Hepatocyte (in vitro differentiated cells): ENCODE data around the gene ARV1. TPM values are rescaled to one million over a fixed set of nuclear protein-coding genes. Genes with fewer than 3 reads are reported as not detected.

ENCODE experiments used
- DNase-seq: peaks from one replicate; pipeline ENCODE4 v3.0.0-alpha.2; 2016; ENCODE audit warnings: low spot score
- H2AFZ ChIP-seq: fragments of 200-600 bp; sonication (generic); 2 replicates; pipeline ENCODE4 v1.6.0; 2016; ENCODE audit warnings: antibody characterized with exemption, mild to moderate bottlenecking
- H3K27ac ChIP-seq: fragments of 200-600 bp; sonication (generic); 2 replicates; pipeline ENCODE4 v1.5.1; 2016; ENCODE audit warnings: mild to moderate bottlenecking
- H3K27me3 ChIP-seq: fragments of 200-600 bp; sonication (generic); 2 replicates; pipeline ENCODE4 v1.6.1; 2016
- H3K36me3 ChIP-seq: fragments of 200-600 bp; sonication (generic); replicated peaks from 2 replicates; pipeline ENCODE4 v1.5.1; 2016; ENCODE audit warnings: low read depth; ENCODE audit not compliant: insufficient read depth
- H3K4me1 ChIP-seq: fragments of 200-600 bp; sonication (generic); 2 replicates; pipeline ENCODE4 v1.5.1; 2016; ENCODE audit warnings: mild to moderate bottlenecking, moderate library complexity; ENCODE audit not compliant: insufficient read depth
- H3K4me2 ChIP-seq: fragments of 200-600 bp; sonication (generic); 2 replicates; pipeline ENCODE4 v1.6.0; 2016
- H3K4me3 ChIP-seq: fragments of 200-600 bp; sonication (generic); 2 replicates; pipeline ENCODE4 v1.5.1; 2016; ENCODE audit warnings: mild to moderate bottlenecking
- H3K79me2 ChIP-seq: fragments of 200-600 bp; sonication (generic); 2 replicates; pipeline ENCODE4 v1.6.0; 2017; ENCODE audit warnings: mild to moderate bottlenecking
- H3K9me2 ChIP-seq: fragments of 200-600 bp; sonication (generic); replicated peaks from 2 replicates; pipeline ENCODE4 v1.6.0; 2017; ENCODE audit warnings: mild to moderate bottlenecking; ENCODE audit not compliant: insufficient read depth
- H3K9me3 ChIP-seq: fragments of 200-600 bp; sonication (generic); 2 replicates; pipeline ENCODE4 v1.5.1; 2016; ENCODE audit warnings: low read depth, mild to moderate bottlenecking
- H4K20me1 ChIP-seq: fragments of 200-600 bp; sonication (generic); 2 replicates; pipeline ENCODE4 v1.6.0; 2016; ENCODE audit warnings: mild to moderate bottlenecking; ENCODE audit not compliant: insufficient read depth, poor library complexity, severe bottlenecking
- EZH2 ChIP-seq: fragments of 200-600 bp; sonication (generic); IDR thresholded peaks from 2 replicates; pipeline ENCODE4 v1.6.1; 2016; ENCODE audit warnings: antibody characterized with exemption, mild to moderate bottlenecking, borderline replicate concordance
- EZH2phosphoT487 ChIP-seq: fragments of 200-600 bp; sonication (generic); IDR thresholded peaks from one replicate; pipeline ENCODE4 v1.6.1; 2018; ENCODE audit warnings: antibody characterized with exemption, mild to moderate bottlenecking, low read depth, moderate library complexity; ENCODE audit not compliant: unreplicated experiment, severe bottlenecking
- WGBS: methylation state at CpG from one replicate; pipeline ENCODE4 v1.1.6; 2016; ENCODE audit warnings: low lambda C conversion rate; ENCODE audit errors: missing lambda C conversion rate; 5-methylcytosine and 5-hydroxymethylcytosine counted together
- polyA plus RNA-seq: library from polyadenylated mRNA; unstranded; fragments of >200 nt; fragmentation: Nextera tagmentation; extraction: Ambion mirVana; gene quantifications from 2 replicates; pipeline ENCODE4 v1.2.1, GENCODE V29; 2016
- total RNA-seq: library from RNA; depleted of rRNA; stranded (reverse); fragments of >200 nt; gene quantifications from 2 replicates; pipeline ENCODE4 v1.2.3, GENCODE V29; 2014
- TF ChIP-seq, protein P1 (sequence below): fragments of 200-600 bp; sonication (generic); IDR thresholded peaks from 2 replicates; pipeline ENCODE4 v1.5.1; 2016; ENCODE audit warnings: antibody characterized with exemption, mild to moderate bottlenecking; ENCODE audit not compliant: poor library complexity

ARV1 gene
- total and polyA plus RNA-seq, 2 experiments from 2014 or later: 20.0 to 24.4 TPM

DNA sequence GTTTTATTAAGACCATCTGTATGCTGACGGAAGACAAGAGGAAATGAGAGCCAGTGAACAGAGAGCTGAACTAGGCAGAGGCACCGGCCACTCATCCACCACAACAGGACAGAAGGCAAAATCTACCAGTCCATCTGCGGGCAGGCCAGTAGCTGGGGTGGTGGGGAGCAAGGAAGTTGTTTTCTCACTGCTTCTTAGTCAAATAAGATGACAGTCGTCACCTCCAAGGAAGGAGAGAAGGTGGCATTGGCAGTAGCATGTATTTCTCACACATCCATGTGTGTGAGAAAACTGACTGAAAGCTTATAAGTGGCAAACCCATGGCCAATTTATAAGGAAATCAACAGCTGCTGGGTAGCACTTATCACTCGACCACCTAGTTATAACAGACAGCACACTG lies 8.5 kb upstream of the ARV1 start:
- Histone ChIP-seq H3K4me3 (no peak overlapping the region), H2AFZ (no peak overlapping the region), H3K9me2 (no peaks in the 10 kb centered on the region), H3K4me2 (no peak overlapping the region), H3K27ac (no peak overlapping the region), H3K27me3 (no peaks in the 10 kb centered on the region), H3K79me2 (peaks cover 56% of the 10 kb centered on the region), H3K36me3 (no peaks in the 10 kb centered on the region), H4K20me1 (no peaks in the 10 kb centered on the region), H3K9me3 (no peaks in the 10 kb centered on the region), H3K4me1 (peaks cover 12% of the 10 kb centered on the region)
- no peak for TF ChIP-seq EZH2phosphoT487
- TF ChIP-seq, protein P1, sequence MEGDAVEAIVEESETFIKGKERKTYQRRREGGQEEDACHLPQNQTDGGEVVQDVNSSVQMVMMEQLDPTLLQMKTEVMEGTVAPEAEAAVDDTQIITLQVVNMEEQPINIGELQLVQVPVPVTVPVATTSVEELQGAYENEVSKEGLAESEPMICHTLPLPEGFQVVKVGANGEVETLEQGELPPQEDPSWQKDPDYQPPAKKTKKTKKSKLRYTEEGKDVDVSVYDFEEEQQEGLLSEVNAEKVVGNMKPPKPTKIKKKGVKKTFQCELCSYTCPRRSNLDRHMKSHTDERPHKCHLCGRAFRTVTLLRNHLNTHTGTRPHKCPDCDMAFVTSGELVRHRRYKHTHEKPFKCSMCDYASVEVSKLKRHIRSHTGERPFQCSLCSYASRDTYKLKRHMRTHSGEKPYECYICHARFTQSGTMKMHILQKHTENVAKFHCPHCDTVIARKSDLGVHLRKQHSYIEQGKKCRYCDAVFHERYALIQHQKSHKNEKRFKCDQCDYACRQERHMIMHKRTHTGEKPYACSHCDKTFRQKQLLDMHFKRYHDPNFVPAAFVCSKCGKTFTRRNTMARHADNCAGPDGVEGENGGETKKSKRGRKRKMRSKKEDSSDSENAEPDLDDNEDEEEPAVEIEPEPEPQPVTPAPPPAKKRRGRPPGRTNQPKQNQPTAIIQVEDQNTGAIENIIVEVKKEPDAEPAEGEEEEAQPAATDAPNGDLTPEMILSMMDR: no peak
- no peak for TF ChIP-seq EZH2
- no peak for DNase-seq
- WGBS: 74% methylated on average over 5 of the region's 5 CpGs

- no peaks in the 10 kb centered on the region for H3K36me3 ChIP-seq
- H3K27me3 ChIP-seq: no peaks in the 10 kb centered on the region
- H3K27ac ChIP-seq: no peak overlapping the region
- no peak for DNase-seq
- no peaks in the 10 kb centered on the region for H4K20me1 ChIP-seq
- peaks cover 57% of the 10 kb centered on the region for H3K79me2 ChIP-seq
- TF ChIP-seq EZH2phosphoT487 (no peak), EZH2 (no peak)
- TF ChIP-seq, protein P1: no peak
- no peak overlapping the region for H3K4me2 ChIP-seq
- H3K4me3 ChIP-seq: no peak overlapping the region
- no peak overlapping the region for H2AFZ ChIP-seq
- no peaks in the 10 kb centered on the region for H3K9me3 ChIP-seq
- H3K4me1 ChIP-seq: peaks cover 12% of the 10 kb centered on the region
- no peaks in the 10 kb centered on the region for H3K9me2 ChIP-seq
Measured at GRCh38 chr1:230971771-230972170, 7.1 kb upstream of the ARV1 start.

DNA sequence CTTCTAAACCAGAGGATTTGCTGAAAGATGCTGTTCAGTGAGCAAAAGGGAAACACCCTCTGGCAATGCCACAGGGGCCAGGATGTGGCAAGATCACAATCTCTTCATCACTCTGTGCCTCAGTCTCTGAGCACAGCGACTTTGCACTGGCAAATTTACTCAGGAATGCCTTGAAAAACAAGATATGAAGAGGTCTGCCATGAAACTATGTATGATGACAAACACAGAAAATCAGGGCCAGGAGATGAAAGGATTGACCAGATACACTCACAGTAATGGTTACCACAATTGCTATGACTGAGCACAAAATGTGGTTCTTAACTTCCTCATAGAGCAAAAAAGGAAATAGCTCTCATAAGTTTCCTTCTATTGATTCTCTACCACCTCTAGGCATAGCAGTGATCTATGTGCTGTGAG lies 6.0 kb upstream of the ARV1 start:
- Histone ChIP-seq H3K27ac (peak overlapping the region; percentile 59), H3K27me3 (no peaks in the 10 kb centered on the region), H3K9me3 (no peaks in the 10 kb centered on the region), H3K4me1 (peaks cover 18% of the 10 kb centered on the region), H3K4me3 (no peak overlapping the region), H3K4me2 (no peak overlapping the region), H3K9me2 (no peaks in the 10 kb centered on the region), H4K20me1 (no peaks in the 10 kb centered on the region), H2AFZ (no peak overlapping the region), H3K79me2 (peaks cover 59% of the 10 kb centered on the region), H3K36me3 (no peaks in the 10 kb centered on the region)
- WGBS: 65% methylated on average over 1 of the region's 1 CpG
- DNase-seq: no peak
- TF ChIP-seq EZH2phosphoT487 (no peak), EZH2 (no peak)
- TF ChIP-seq, protein P1: no peak

- H3K36me3 ChIP-seq: no peaks in the 10 kb centered on the region
- H3K4me1 ChIP-seq: peaks cover 14% of the 10 kb centered on the region
- no peak overlapping the region for H3K4me3 ChIP-seq
- WGBS: 63% methylated on average over 3 of the region's 3 CpGs
- H3K4me2 ChIP-seq: no peak overlapping the region
- H3K27me3 ChIP-seq: no peaks in the 10 kb centered on the region
- no peak for TF ChIP-seq EZH2
- TF ChIP-seq EZH2phosphoT487: no peak
- TF ChIP-seq, protein P1: no peak
- H3K9me2 ChIP-seq: no peaks in the 10 kb centered on the region
- DNase-seq: no peak
- no peak overlapping the region for H2AFZ ChIP-seq
- no peaks in the 10 kb centered on the region for H3K9me3 ChIP-seq
- peaks cover 58% of the 10 kb centered on the region for H3K79me2 ChIP-seq
- no peak overlapping the region for H3K27ac ChIP-seq
- no peaks in the 10 kb centered on the region for H4K20me1 ChIP-seq
Measured at GRCh38 chr1:230975636-230976035, 3.3 kb upstream of the ARV1 start.
